Breast epithelium (tissue), 4 donors: Measurements from ENCODE around the gene SATB1. TPM values are rescaled to one million over a fixed set of nuclear protein-coding genes. Genes with fewer than 3 reads are reported as not detected.

Source experiments
- DNase-seq, 2 donors: peaks; one replicate each; pipeline ENCODE4 v3.0.0-alpha.2; 2019; ENCODE audit warnings: low spot score in 2 of 2
- H3K27ac ChIP-seq, 2 donors: fragments of 200-600 bp; sonication (generic) in 1 of 2; one replicate each; pipeline ENCODE4 v1.5.1; 2016 to 2019; ENCODE audit warnings: mild to moderate bottlenecking in 1 of 2
- H3K27me3 ChIP-seq, 2 donors: fragments of 200-600 bp; sonication (generic) in 1 of 2; one replicate each; pipeline versions ENCODE4 v1.5.1 to v1.6.0; 2017 to 2019; ENCODE audit warnings: control low read depth in 1 of 2, mild to moderate bottlenecking in 1 of 2
- H3K36me3 ChIP-seq: fragments of 200-600 bp; one replicate; pipeline ENCODE4 v1.5.1; 2019
- H3K4me1 ChIP-seq, 2 donors: fragments of 200-600 bp; sonication (generic); one replicate each; pipeline ENCODE4 v1.5.1; 2016 to 2019; ENCODE audit warnings: control low read depth in 1 of 2
- H3K4me3 ChIP-seq, 3 donors: fragments of 200-600 bp; sonication (generic); 1 replicate in 2 of 3; 2 replicates in 1 of 3; pipeline ENCODE4 v1.5.1; 2016 to 2019; ENCODE audit warnings: mild to moderate bottlenecking in 3 of 3, moderate library complexity in 2 of 3
- H3K9me3 ChIP-seq, 2 donors: fragments of 200-600 bp; sonication (generic) in 1 of 2; one replicate each; pipeline ENCODE4 v1.5.1; 2016 to 2019; ENCODE audit warnings: control low read depth in 1 of 2
- POLR2A ChIP-seq: fragments of 450-650 bp; IDR thresholded peaks from one replicate; pipeline ENCODE4 v1.6.1; 2016; ENCODE audit warnings: antibody characterized with exemption, mild to moderate bottlenecking, moderate library complexity
- POLR2AphosphoS5 ChIP-seq, 3 donors: sonication (generic); formaldehyde crosslinking; IDR thresholded peaks; one replicate each; pipeline ENCODE4 v1.6.1; 2017; ENCODE audit warnings: antibody characterized with exemption in 3 of 3
- intact Hi-C: fragments of 100-400 bp; cut with DNase I; formaldehyde crosslinking; loops from one replicate; pipeline ENCODE4 v1.15.1; 2023; ENCODE audit warnings: low total_unique reads
- total RNA-seq, 3 donors: library from RNA; depleted of rRNA; stranded (reverse); fragments of >200 nt; gene quantifications; one replicate each; pipeline ENCODE4 v1.1.0, GENCODE V29; 2016
- TF ChIP-seq, protein P1 (sequence below), 3 donors: fragments of 450-650 bp; IDR thresholded peaks; one replicate each; pipeline ENCODE4 v1.5.1; 2016 to 2017; ENCODE audit warnings: antibody characterized with exemption in 3 of 3, mild to moderate bottlenecking in 3 of 3, moderate library complexity in 3 of 3

SATB1 gene
- total RNA-seq, 3 donors from 2014 or later, result 25.4 to 55.5 (median 51.1) TPM

DNA sequence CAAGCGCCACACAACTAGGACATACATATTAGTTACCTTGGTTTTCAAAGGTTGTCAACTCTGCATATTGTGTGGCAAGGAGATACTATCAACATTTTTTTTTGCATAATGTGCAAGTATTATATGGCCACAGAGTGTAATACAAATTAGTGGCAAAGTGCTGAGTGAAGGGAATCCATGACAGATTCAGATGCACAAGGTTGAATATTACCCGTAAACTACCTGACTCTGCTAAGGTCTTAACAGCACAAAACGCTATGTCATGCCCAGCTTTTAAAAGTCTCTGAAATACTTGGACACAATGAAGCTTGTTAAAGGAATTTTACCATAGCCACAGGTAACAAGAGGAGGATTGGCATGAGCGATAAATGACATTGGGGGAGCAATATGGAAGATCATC is 79.0 kb downstream of the SATB1 start:
- intact Hi-C loops, result no loop called here
- DNase-seq, result no peak
- Histone ChIP-seq H3K27me3 (no peaks in the 10 kb centered on the region), H3K9me3 (no peaks in the 10 kb centered on the region), H3K27ac (no peak overlapping the region), H3K4me1 (no peaks in the 10 kb centered on the region), H3K4me3 (no peak overlapping the region), H3K36me3 (no peaks in the 10 kb centered on the region)
- TF ChIP-seq POLR2AphosphoS5 (IDR thresholded peaks at IDR 0.05) (no peak), POLR2A (no peak)
- TF ChIP-seq, protein P1, sequence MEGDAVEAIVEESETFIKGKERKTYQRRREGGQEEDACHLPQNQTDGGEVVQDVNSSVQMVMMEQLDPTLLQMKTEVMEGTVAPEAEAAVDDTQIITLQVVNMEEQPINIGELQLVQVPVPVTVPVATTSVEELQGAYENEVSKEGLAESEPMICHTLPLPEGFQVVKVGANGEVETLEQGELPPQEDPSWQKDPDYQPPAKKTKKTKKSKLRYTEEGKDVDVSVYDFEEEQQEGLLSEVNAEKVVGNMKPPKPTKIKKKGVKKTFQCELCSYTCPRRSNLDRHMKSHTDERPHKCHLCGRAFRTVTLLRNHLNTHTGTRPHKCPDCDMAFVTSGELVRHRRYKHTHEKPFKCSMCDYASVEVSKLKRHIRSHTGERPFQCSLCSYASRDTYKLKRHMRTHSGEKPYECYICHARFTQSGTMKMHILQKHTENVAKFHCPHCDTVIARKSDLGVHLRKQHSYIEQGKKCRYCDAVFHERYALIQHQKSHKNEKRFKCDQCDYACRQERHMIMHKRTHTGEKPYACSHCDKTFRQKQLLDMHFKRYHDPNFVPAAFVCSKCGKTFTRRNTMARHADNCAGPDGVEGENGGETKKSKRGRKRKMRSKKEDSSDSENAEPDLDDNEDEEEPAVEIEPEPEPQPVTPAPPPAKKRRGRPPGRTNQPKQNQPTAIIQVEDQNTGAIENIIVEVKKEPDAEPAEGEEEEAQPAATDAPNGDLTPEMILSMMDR (IDR thresholded peaks at IDR 0.05), result no peak

DNA sequence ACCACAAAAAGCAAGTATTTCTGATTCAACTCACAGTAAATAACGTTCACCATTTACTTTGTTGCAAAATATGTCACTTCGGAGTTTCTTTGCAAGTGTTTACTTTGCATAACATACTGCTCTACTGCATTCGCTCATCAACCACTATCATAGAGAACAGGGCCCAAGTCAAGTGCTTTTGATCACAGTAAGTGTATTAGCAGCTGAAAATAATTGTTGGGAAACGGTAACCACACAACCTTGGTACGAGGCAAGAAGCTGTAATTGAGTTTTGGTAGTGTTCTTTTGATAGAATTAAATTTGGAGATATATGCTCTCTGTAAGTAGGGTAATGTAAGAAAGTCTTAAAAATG is 80.1 kb downstream of the SATB1 start:
- no peak for DNase-seq
- intact Hi-C loops, result no loop called here
- H3K27me3 ChIP-seq, result no peaks in the 10 kb centered on the region
- TF ChIP-seq POLR2A, result no peak
- no peak for TF ChIP-seq POLR2AphosphoS5 (IDR thresholded peaks at IDR 0.05)
- TF ChIP-seq, protein P1 (IDR thresholded peaks at IDR 0.05), result no peak
- H3K36me3 ChIP-seq, result no peaks in the 10 kb centered on the region
- no peak overlapping the region for H3K4me3 ChIP-seq
- no peaks in the 10 kb centered on the region for H3K4me1 ChIP-seq
- H3K27ac ChIP-seq, result no peak overlapping the region
- no peaks in the 10 kb centered on the region for H3K9me3 ChIP-seq

- intact Hi-C loops, result no loop called here
- Histone ChIP-seq H3K27me3 (no peaks in the 10 kb centered on the region), H3K27ac (no peak overlapping the region), H3K36me3 (no peaks in the 10 kb centered on the region), H3K9me3 (no peaks in the 10 kb centered on the region), H3K4me1 (no peaks in the 10 kb centered on the region), H3K4me3 (no peak overlapping the region)
- no peak for DNase-seq
- TF ChIP-seq POLR2A, result no peak
- TF ChIP-seq, protein P1 (IDR thresholded peaks at IDR 0.05), result no peak
- TF ChIP-seq POLR2AphosphoS5 (IDR thresholded peaks at IDR 0.05), result no peak
Observed at GRCh38 chr3:18344306-18345014, 80.7 kb downstream of the SATB1 start.

DNA sequence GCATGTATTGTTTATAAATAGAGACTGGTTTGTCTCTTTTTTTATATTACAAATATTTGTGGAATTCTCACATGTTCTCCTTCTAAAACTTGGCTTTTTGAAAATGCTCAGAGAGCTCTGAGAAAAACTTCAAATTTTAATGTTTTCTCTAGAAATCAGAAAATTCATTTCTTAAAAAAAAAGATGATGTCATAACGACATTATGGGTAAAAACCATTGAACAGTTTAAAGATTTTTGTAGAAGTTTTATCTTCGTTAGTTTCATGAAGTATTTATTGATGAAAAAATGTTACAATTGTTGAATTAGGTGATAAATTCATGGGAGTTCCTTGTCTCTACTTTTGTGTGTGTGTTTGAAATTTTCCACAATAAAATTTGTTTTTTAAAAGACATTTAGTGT is 81.3 kb downstream of the SATB1 start:
- Histone ChIP-seq H3K36me3 (no peaks in the 10 kb centered on the region), H3K4me3 (no peak overlapping the region), H3K27ac (no peak overlapping the region), H3K9me3 (no peaks in the 10 kb centered on the region), H3K27me3 (no peaks in the 10 kb centered on the region), H3K4me1 (no peaks in the 10 kb centered on the region)
- no peak for DNase-seq
- TF ChIP-seq POLR2AphosphoS5 (IDR thresholded peaks at IDR 0.05) (no peak), POLR2A (no peak)
- TF ChIP-seq, protein P1 (IDR thresholded peaks at IDR 0.05), result no peak
- intact Hi-C loops, result no loop called here

GRCh38 chr3:18338827-18339514 is 86.2 kb downstream of the SATB1 start:
- no peak overlapping the region for H3K4me3 ChIP-seq
- no peaks in the 10 kb centered on the region for H3K4me1 ChIP-seq
- no peak overlapping the region for H3K27ac ChIP-seq
- TF ChIP-seq POLR2A (no peak), POLR2AphosphoS5 (IDR thresholded peaks at IDR 0.05) (no peak)
- TF ChIP-seq, protein P1 (IDR thresholded peaks at IDR 0.05), result no peak
- H3K27me3 ChIP-seq, result no peaks in the 10 kb centered on the region
- intact Hi-C loops, result no loop called here
- H3K9me3 ChIP-seq, result no peaks in the 10 kb centered on the region
- H3K36me3 ChIP-seq, result no peaks in the 10 kb centered on the region
- DNase-seq, result no peak
